Vagina (tissue), 2 donors: ENCODE results near the gene HID1.
"Not testable (repeated sequence)": the region's sequence is repeated elsewhere in the genome, so short reads cannot be mapped to it uniquely, and the experiment has no call there.

ENCODE experiments used
- CTCF ChIP-seq, 3 experiments: fragments of 450-650 bp in 2 of 3; fragments of 200-600 bp in 1 of 3; sonication (generic) in 1 of 3; IDR thresholded peaks; one replicate each; pipeline ENCODE4 v1.5.1; 2017 to 2019; ENCODE audit warnings: antibody characterized with exemption in 3 of 3, mild to moderate bottlenecking in 2 of 3, moderate library complexity in 2 of 3
- POLR2AphosphoS5 ChIP-seq, 2 donors: sonication (generic); formaldehyde crosslinking; IDR thresholded peaks; one replicate each; pipeline ENCODE4 v1.9.0; 2017; ENCODE audit warnings: antibody characterized with exemption in 2 of 2, mild to moderate bottlenecking in 2 of 2, low read depth in 1 of 2; ENCODE audit not compliant: insufficient read depth in 1 of 2

GRCh38 chr17:74909097-74909496, 63.5 kb downstream of the HID1 start:
- not testable (repeated sequence) for TF ChIP-seq POLR2AphosphoS5 (IDR thresholded peaks at IDR 0.05; ENCODE audit: insufficient read depth in 1 of 2, low read depth in 1 of 2); CTCF (IDR thresholded peaks at IDR 0.05)
